ENCODE measurements around the gene JAM3. TPM values are rescaled to one million over a fixed set of nuclear protein-coding genes. Genes with fewer than 3 reads are reported as not detected.

The JAM3 gene
- total RNA-seq, 1 experiment from 2014 or later = 32.9 TPM

GRCh38 chr11:134040386-134041302, 28.2 kb upstream of the JAM3 start (continued):
- no peak for TF ChIP-seq ZNF138 (CRISPR knock-in tag; conservative IDR thresholded peaks at IDR 0.05)
- TF ChIP-seq FOXP4 (CRISPR knock-in tag; IDR thresholded peaks at IDR 0.05) = no peak

- ATAC-seq (no peak), DNase-seq (ENCODE audit: low spot score) (no peak)
- Mint-ChIP-seq H3K9me3 (no peaks in the 10 kb centered on the region), H3K27me3 (ENCODE audit: low read depth) (no peaks in the 10 kb centered on the region; the same call in 1 of the 2 replicates), H3K4me3 (no peak overlapping the region), H3K27ac (no peak overlapping the region), H3K36me3 (no peaks in the 10 kb centered on the region), H3K4me1 (peaks cover 26% of the 10 kb centered on the region)
- TF ChIP-seq ATF3 (CRISPR knock-in tag; conservative IDR thresholded peaks at IDR 0.05) (no peak), ZNF396 (CRISPR knock-in tag; IDR thresholded peaks at IDR 0.05; ENCODE audit: borderline replicate concordance) (no peak), OVOL2 (CRISPR knock-in tag; IDR thresholded peaks at IDR 0.05; ENCODE audit: borderline replicate concordance) (no peak), MXD4 (CRISPR knock-in tag; IDR thresholded peaks at IDR 0.05; ENCODE audit: borderline replicate concordance) (no peak), ZNF532 (CRISPR knock-in tag; IDR thresholded peaks at IDR 0.05; ENCODE audit: borderline replicate concordance) (no peak), STAT6 (CRISPR knock-in tag; conservative IDR thresholded peaks at IDR 0.05; ENCODE audit: low read depth) (no peak), ZNF317 (CRISPR knock-in tag; IDR thresholded peaks at IDR 0.05; ENCODE audit: borderline replicate concordance, low read depth) (no peak), FOXP1 (CRISPR knock-in tag; IDR thresholded peaks at IDR 0.05; ENCODE audit: borderline replicate concordance) (no peak), ZNF219 (CRISPR knock-in tag; IDR thresholded peaks at IDR 0.05; ENCODE audit: borderline replicate concordance) (no peak), TP53 (CRISPR knock-in tag; IDR thresholded peaks at IDR 0.05) (no peak), ZSCAN18 (CRISPR knock-in tag; IDR thresholded peaks at IDR 0.05) (no peak)
- CTCF ChIA-PET = interaction anchor here (0.7 to 9.7 kb wide), 6 partner anchors 9 to 114 kb away, joined by 3 to 125 read pairs (median 6); no protein-coding TSS in a partner anchor
- POLR2A ChIA-PET = interaction anchor here (0.6 kb wide), 1 partner anchor 38 kb away, joined by 3 read pairs; no protein-coding TSS in a partner anchor
These were observed 27.5 kb upstream of the JAM3 start for GRCh38 chr11:134041349-134041748.

All from WTC11 (cell line).